RWPE2 (cell line): ENCODE data around the gene ADAMTS4.

Source experiments
- ATAC-seq: fragments of 200-7000 bp; cut with Tn5 transposase; 3 replicates; pipeline ENCODE4 v1.9.1; 2021; ENCODE audit warnings: low read depth
- DNase-seq: peaks from one replicate; pipeline ENCODE4 v3.0.0-alpha.2; 2020; ENCODE audit warnings: low spot score
- H3K27ac ChIP-seq: fragments of 450-650 bp; 2 replicates; pipeline ENCODE4 v1.5.1; 2017; ENCODE audit warnings: mild to moderate bottlenecking; ENCODE audit not compliant: poor library complexity, severe bottlenecking
- H3K27me3 ChIP-seq: fragments of 250-450 bp; sonication (Bioruptor Pico); 2 replicates; pipeline ENCODE4 v1.5.1; 2021; ENCODE audit warnings: mild to moderate bottlenecking, moderate library complexity; ENCODE audit not compliant: insufficient read depth, poor library complexity, severe bottlenecking
- H3K36me3 ChIP-seq: fragments of 250-450 bp; sonication (Bioruptor Pico); 2 replicates; pipeline ENCODE4 v1.5.1; 2020; ENCODE audit warnings: low read depth, mild to moderate bottlenecking, moderate library complexity
- H3K4me1 ChIP-seq: fragments of 250-450 bp; sonication (Bioruptor Pico); 2 replicates; pipeline ENCODE4 v1.5.1; 2021; ENCODE audit warnings: mild to moderate bottlenecking, moderate library complexity; ENCODE audit not compliant: insufficient read depth, poor library complexity, severe bottlenecking
- H3K4me3 ChIP-seq: fragments of 250-450 bp; sonication (Bioruptor Pico); 2 replicates; pipeline ENCODE4 v1.5.1; 2021; ENCODE audit warnings: mild to moderate bottlenecking, moderate library complexity; ENCODE audit not compliant: severe bottlenecking
- H3K9me3 ChIP-seq: fragments of 250-450 bp; sonication (Bioruptor Pico); 2 replicates; pipeline ENCODE4 v1.5.1; 2021; ENCODE audit warnings: mild to moderate bottlenecking, moderate library complexity; ENCODE audit not compliant: severe bottlenecking
- TF ChIP-seq, protein P1 (sequence below): fragments of 450-650 bp; IDR thresholded peaks from one replicate; pipeline ENCODE4 v1.5.1; 2017; ENCODE audit warnings: mild to moderate bottlenecking, moderate library complexity; ENCODE audit not compliant: poor library complexity, severe bottlenecking

The ADAMTS4 gene

DNA sequence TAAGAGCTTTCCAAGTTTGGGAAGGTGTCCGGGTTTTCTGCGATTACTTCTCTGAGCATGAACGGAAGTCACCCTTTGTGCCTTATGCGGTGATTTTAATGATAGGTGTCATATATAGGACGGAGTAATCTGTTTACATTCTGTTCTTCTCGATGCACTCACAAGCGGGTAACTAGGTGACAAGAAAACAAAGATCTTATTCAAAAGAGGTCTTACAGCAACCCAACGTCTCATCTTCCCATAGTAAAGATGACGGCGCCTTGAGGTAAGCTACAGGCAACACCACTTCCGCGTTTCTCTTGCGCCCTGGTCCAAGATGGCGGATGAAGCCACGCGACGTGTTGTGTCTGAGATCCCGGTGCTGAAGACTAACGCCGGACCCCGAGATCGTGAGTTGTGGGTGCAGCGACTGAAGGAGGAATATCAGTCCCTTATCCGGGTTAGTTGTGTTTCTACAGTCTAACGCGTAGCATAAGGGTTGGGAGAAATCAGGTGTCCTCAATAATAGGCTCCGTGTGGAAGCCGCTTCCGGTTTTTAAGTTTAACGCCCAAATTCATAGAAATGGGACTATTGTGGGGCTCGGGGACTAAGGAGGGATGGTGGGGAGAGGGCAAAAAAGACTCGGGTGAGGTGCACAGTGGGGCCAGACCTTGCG is 45.0 kb downstream of the ADAMTS4 start, which contains the start of gene UFC1:
UFC1 (plus strand) TSS at position 297 of the 656 bp plus-strand sequence; CDS start at position 317, 20 bp downstream.
- TF ChIP-seq, protein P1, sequence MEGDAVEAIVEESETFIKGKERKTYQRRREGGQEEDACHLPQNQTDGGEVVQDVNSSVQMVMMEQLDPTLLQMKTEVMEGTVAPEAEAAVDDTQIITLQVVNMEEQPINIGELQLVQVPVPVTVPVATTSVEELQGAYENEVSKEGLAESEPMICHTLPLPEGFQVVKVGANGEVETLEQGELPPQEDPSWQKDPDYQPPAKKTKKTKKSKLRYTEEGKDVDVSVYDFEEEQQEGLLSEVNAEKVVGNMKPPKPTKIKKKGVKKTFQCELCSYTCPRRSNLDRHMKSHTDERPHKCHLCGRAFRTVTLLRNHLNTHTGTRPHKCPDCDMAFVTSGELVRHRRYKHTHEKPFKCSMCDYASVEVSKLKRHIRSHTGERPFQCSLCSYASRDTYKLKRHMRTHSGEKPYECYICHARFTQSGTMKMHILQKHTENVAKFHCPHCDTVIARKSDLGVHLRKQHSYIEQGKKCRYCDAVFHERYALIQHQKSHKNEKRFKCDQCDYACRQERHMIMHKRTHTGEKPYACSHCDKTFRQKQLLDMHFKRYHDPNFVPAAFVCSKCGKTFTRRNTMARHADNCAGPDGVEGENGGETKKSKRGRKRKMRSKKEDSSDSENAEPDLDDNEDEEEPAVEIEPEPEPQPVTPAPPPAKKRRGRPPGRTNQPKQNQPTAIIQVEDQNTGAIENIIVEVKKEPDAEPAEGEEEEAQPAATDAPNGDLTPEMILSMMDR: no peak
- no peaks in the 10 kb centered on the region for H3K4me1 ChIP-seq
- no peaks in the 10 kb centered on the region; the same call in 1 of the 2 replicates for H3K36me3 ChIP-seq
- ATAC-seq: peak; percentile 94
- H3K4me3 ChIP-seq: peak within 1 kb of the TSS; percentile 64
- peak within 1 kb of the TSS; percentile 86 for H3K27ac ChIP-seq
- H3K9me3 ChIP-seq: no peaks in the 10 kb centered on the region
- no peaks in the 10 kb centered on the region for H3K27me3 ChIP-seq
- DNase-seq: peak; percentile 79

DNA sequence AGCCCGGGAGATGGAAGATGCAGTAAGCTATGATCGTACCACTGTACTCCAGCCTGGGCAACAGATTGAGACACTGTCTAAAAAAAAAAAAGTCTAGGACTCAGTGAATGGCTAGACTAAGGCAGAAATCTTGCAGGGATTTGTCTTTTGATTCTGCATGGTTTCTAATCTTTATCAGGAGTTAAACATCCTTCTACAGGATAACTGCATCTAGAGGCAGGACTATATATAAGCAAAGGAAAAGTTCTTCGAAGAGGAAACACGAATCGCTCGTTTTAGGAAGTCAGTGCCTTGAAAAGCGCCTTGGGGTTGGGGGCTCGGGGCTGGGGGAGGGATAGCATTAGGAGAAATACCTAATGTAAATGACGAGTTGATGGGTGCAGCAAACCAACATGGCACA is 45.7 kb downstream of the ADAMTS4 start:
- Histone ChIP-seq H3K36me3 (no peaks in the 10 kb centered on the region; the same call in 1 of the 2 replicates), H3K4me3 (peak overlapping the region; percentile 64), H3K27ac (peak overlapping the region; percentile 86), H3K27me3 (no peaks in the 10 kb centered on the region), H3K9me3 (no peaks in the 10 kb centered on the region), H3K4me1 (no peaks in the 10 kb centered on the region)
- no peak for ATAC-seq
- DNase-seq: no peak
- TF ChIP-seq, protein P1: no peak

DNA sequence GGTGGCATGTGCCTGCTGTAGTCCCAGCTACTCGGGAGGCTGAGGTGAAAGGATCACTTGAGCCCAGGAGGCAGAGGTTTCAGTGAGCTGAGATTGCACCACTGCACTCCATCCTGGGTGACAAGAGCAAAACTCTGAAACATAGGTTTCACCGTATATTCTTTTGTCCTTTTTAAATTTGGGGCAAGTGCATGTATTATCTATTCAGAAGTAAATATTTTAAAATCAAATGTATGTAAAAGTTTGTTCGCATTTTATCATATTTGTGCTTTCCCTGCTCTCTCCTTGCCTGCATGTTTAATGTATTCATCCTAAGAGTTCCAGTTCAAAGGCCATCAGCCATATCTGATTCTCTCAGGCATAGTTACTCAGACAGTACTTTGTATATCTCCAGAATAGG is 53.0 kb downstream of the ADAMTS4 start:
- TF ChIP-seq, protein P1: no peak
- no peaks in the 10 kb centered on the region for H3K9me3 ChIP-seq
- no peaks in the 10 kb centered on the region for H3K4me1 ChIP-seq
- no peaks in the 10 kb centered on the region for H3K27me3 ChIP-seq
- ATAC-seq (no peak), DNase-seq (no peak)
- no peaks in the 10 kb centered on the region for H3K36me3 ChIP-seq
- no peak overlapping the region for H3K27ac ChIP-seq
- no peak overlapping the region for H3K4me3 ChIP-seq

DNA sequence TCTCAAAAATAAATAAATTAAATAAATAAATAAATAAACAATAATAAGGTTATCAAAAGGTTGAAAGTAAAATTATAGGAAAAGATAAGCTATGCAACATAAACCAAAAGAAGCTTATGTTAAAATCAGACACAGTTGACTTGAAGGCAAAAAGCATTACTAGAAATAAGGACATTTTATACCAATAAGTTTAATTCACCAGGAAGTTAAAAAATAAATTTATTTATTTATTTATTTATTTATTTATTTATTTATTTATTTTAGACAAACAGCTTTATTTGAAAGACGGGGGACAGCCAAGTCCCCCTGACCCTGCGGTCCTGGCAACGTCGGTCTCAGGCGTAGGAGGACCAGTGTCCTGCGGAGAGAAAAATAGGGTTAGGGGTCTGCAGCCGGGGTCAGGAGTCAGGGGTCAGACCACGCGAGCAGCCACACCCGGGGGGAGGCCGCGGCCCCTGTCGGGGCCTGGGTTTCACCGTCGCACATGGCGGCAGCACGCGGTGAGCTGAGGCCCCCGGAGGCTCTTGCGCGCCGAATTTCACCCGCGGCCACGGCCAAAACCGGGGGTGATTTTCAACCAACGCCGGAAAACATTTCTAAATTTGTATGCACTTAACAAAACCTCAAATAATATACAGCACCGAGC is 58.0 kb downstream of the ADAMTS4 start:
- ATAC-seq: no peak
- H3K27ac ChIP-seq: no peak overlapping the region
- H3K36me3 ChIP-seq: no peaks in the 10 kb centered on the region
- DNase-seq: no peak
- H3K27me3 ChIP-seq: no peaks in the 10 kb centered on the region
- H3K4me3 ChIP-seq: no peak overlapping the region
- TF ChIP-seq, protein P1: no peak
- no peaks in the 10 kb centered on the region for H3K9me3 ChIP-seq
- H3K4me1 ChIP-seq: no peaks in the 10 kb centered on the region

DNA sequence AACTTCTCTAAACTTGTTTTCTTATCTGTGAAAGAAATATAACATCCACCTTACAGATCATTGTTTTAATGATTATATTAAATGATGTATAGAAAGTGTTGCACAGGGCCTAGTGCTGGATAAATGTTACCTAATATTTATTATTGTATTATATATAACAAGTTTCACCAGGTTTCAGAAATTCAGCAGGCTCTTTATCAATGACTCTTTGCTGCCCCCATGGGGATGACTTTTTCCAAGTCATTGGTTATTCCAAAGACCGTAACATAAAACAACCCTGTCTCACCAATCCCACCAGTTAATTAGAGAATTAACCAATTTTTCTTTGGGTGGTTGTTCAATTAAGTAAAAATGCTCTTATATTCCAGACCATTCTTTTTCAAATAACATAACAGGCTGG is 59.1 kb downstream of the ADAMTS4 start:
- Histone ChIP-seq H3K9me3 (no peaks in the 10 kb centered on the region), H3K27ac (no peak overlapping the region), H3K4me1 (no peaks in the 10 kb centered on the region), H3K4me3 (no peak overlapping the region), H3K36me3 (no peaks in the 10 kb centered on the region), H3K27me3 (no peaks in the 10 kb centered on the region)
- no peak for DNase-seq
- peak; percentile 58; the same call in 2 of the 3 replicates for ATAC-seq
- TF ChIP-seq, protein P1: peak; percentile 77
